Breast epithelium (tissue), 3 donors: ENCODE measurements around the gene FRMPD2.
"Not testable (repeated sequence)": the region's sequence is repeated elsewhere in the genome, so short reads cannot be mapped to it uniquely, and the experiment has no call there.

Experiments used
- POLR2AphosphoS5 ChIP-seq, 3 donors: sonication (generic); formaldehyde crosslinking; IDR thresholded peaks; one replicate each; pipeline ENCODE4 v1.6.1; 2017; ENCODE audit warnings: antibody characterized with exemption in 3 of 3
- TF ChIP-seq, protein P1 (sequence below), 3 donors: fragments of 450-650 bp; IDR thresholded peaks; one replicate each; pipeline ENCODE4 v1.5.1; 2016 to 2017; ENCODE audit warnings: antibody characterized with exemption in 3 of 3, mild to moderate bottlenecking in 3 of 3, moderate library complexity in 3 of 3

- TF ChIP-seq, protein P1, sequence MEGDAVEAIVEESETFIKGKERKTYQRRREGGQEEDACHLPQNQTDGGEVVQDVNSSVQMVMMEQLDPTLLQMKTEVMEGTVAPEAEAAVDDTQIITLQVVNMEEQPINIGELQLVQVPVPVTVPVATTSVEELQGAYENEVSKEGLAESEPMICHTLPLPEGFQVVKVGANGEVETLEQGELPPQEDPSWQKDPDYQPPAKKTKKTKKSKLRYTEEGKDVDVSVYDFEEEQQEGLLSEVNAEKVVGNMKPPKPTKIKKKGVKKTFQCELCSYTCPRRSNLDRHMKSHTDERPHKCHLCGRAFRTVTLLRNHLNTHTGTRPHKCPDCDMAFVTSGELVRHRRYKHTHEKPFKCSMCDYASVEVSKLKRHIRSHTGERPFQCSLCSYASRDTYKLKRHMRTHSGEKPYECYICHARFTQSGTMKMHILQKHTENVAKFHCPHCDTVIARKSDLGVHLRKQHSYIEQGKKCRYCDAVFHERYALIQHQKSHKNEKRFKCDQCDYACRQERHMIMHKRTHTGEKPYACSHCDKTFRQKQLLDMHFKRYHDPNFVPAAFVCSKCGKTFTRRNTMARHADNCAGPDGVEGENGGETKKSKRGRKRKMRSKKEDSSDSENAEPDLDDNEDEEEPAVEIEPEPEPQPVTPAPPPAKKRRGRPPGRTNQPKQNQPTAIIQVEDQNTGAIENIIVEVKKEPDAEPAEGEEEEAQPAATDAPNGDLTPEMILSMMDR (IDR thresholded peaks at IDR 0.05): not testable (repeated sequence)
- not testable (repeated sequence) for TF ChIP-seq POLR2AphosphoS5 (IDR thresholded peaks at IDR 0.05)
These were observed 164.2 kb downstream of the FRMPD2 start for GRCh38 chr10:48110277-48110676.
